HFFc6 (cell line): ENCODE measurements around the gene SIM1. TPM values are rescaled to one million over a fixed set of nuclear protein-coding genes. Genes with fewer than 3 reads are reported as not detected.

Source experiments
- DNase-seq: peaks from one replicate; pipeline ENCODE4 v3.0.0-alpha.2; 2018
- H3K27ac Mint-ChIP-seq: 2 replicates; pipeline ENCODE4 v1.8.0; 2020; ENCODE audit warnings: mild to moderate bottlenecking, mixed read lengths
- H3K27me3 Mint-ChIP-seq: 2 replicates; pipeline ENCODE4 v1.8.0; 2021; ENCODE audit warnings: mild to moderate bottlenecking, moderate library complexity, mixed read lengths; ENCODE audit not compliant: insufficient read depth
- H3K36me3 Mint-ChIP-seq: 2 replicates; pipeline ENCODE4 v1.8.0; 2021; ENCODE audit warnings: low read depth, mixed read lengths
- H3K4me1 Mint-ChIP-seq: 2 replicates; pipeline ENCODE4 v1.8.0; 2020; ENCODE audit warnings: low read depth, mixed read lengths
- H3K4me3 Mint-ChIP-seq: 2 replicates; pipeline ENCODE4 v1.8.0; 2020; ENCODE audit warnings: mild to moderate bottlenecking, moderate library complexity, mixed read lengths
- H3K9me3 Mint-ChIP-seq: 2 replicates; pipeline ENCODE4 v1.8.0; 2020; ENCODE audit warnings: mild to moderate bottlenecking, mixed read lengths
- CTCF ChIP-seq: fragments of 200-600 bp; sonication (generic); IDR thresholded peaks from 2 replicates; pipeline ENCODE4 v1.5.0; 2021; ENCODE audit warnings: antibody characterized with exemption, mild to moderate bottlenecking
- total RNA-seq, 6 experiments: library from RNA; stranded (reverse); fragmentation: NEBNext Ultra II Directional; extraction: Animal tissue kit (Norgen Biotek cat#: 25700); gene quantifications; 2 replicates in 1 of 6; 3 replicates in 5 of 6; pipeline ENCODE4 v1.2.3, GENCODE V29; 2021

SIM1 gene
- total RNA-seq, 6 experiments from 2014 or later = 15.4 to 22.0 (median 18.2) TPM

GRCh38 chr6:100447081-100447899 is 17.4 kb downstream of the SIM1 start:
- peaks cover 60% of the 10 kb centered on the region for H3K4me1 Mint-ChIP-seq
- peak overlapping the region; percentile 79 for H3K4me3 Mint-ChIP-seq
- TF ChIP-seq CTCF = no peak
- peaks cover 23% of the 10 kb centered on the region for H3K36me3 Mint-ChIP-seq
- peak overlapping the region; percentile 87 for H3K27ac Mint-ChIP-seq
- H3K9me3 Mint-ChIP-seq = no peaks in the 10 kb centered on the region
- DNase-seq = no peak
- H3K27me3 Mint-ChIP-seq = peaks cover 2% of the 10 kb centered on the region; the same call in 1 of the 2 replicates

GRCh38 chr6:100446115-100447080 is 18.3 kb downstream of the SIM1 start:
- Mint-ChIP-seq H3K4me3 (peak overlapping the region; percentile 79), H3K27ac (peak overlapping the region; percentile 87), H3K27me3 (peaks cover 2% of the 10 kb centered on the region; the same call in 1 of the 2 replicates), H3K36me3 (peaks cover 29% of the 10 kb centered on the region), H3K9me3 (no peaks in the 10 kb centered on the region), H3K4me1 (peaks cover 68% of the 10 kb centered on the region)
- TF ChIP-seq CTCF = no peak; the same call in 1 of the 2 replicates
- peak; percentile 61 for DNase-seq

- Mint-ChIP-seq H3K9me3 (no peaks in the 10 kb centered on the region), H3K27ac (peak overlapping the region; percentile 70), H3K4me3 (peak overlapping the region; percentile 79), H3K4me1 (peaks cover 77% of the 10 kb centered on the region), H3K36me3 (peaks cover 34% of the 10 kb centered on the region), H3K27me3 (peaks cover 2% of the 10 kb centered on the region; the same call in 1 of the 2 replicates)
- no peak for TF ChIP-seq CTCF
- DNase-seq = no peak
Observed at GRCh38 chr6:100445512-100445911, 19.2 kb downstream of the SIM1 start.

GRCh38 chr6:100440935-100441334 is 23.8 kb downstream of the SIM1 start:
- DNase-seq = no peak
- Mint-ChIP-seq H3K4me3 (no peak overlapping the region), H3K36me3 (peaks cover 36% of the 10 kb centered on the region), H3K27me3 (no peaks in the 10 kb centered on the region), H3K27ac (no peak overlapping the region; the same call in 1 of the 2 replicates), H3K4me1 (peaks cover 73% of the 10 kb centered on the region), H3K9me3 (no peaks in the 10 kb centered on the region)
- TF ChIP-seq CTCF = no peak

GRCh38 chr6:100435299-100435698 is 29.4 kb downstream of the SIM1 start:
- Mint-ChIP-seq H3K4me1 (peaks cover 66% of the 10 kb centered on the region), H3K4me3 (no peak overlapping the region), H3K36me3 (peaks cover 37% of the 10 kb centered on the region), H3K27me3 (no peaks in the 10 kb centered on the region; the same call in 1 of the 2 replicates), H3K9me3 (no peaks in the 10 kb centered on the region), H3K27ac (peak overlapping the region; percentile 42)
- TF ChIP-seq CTCF = no peak
- DNase-seq = peak; percentile 84
